IPS DF 6.9 (cell line): ENCODE data around the gene LRRC51.

Experiments
- DNase-seq: peaks from one replicate; pipeline ENCODE4 v3.0.0-alpha.2; 2013; ENCODE audit warnings: low read depth, low spot score
- H3K27ac ChIP-seq: one replicate; pipeline ENCODE4 v1.5.1; 2013; ENCODE audit warnings: low read length, control low read depth
- H3K27me3 ChIP-seq: 2 replicates; pipeline ENCODE4 v1.6.1; 2013; ENCODE audit warnings: mild to moderate bottlenecking, low read length; ENCODE audit not compliant: control insufficient read depth, insufficient read depth
- H3K36me3 ChIP-seq: 2 replicates; pipeline ENCODE4 v1.6.1; 2013; ENCODE audit warnings: low read length; ENCODE audit not compliant: control insufficient read depth, insufficient read depth
- H3K4me1 ChIP-seq: 2 replicates; pipeline ENCODE4 v1.6.1; 2013; ENCODE audit warnings: low read length; ENCODE audit not compliant: control insufficient read depth, insufficient read depth
- H3K4me3 ChIP-seq: 2 replicates; pipeline ENCODE4 v1.5.1; 2013; ENCODE audit warnings: mild to moderate bottlenecking, low read length
- H3K9me3 ChIP-seq: 2 replicates; pipeline ENCODE4 v1.6.1; 2013; ENCODE audit warnings: low read length, inconsistent platforms; ENCODE audit not compliant: control insufficient read depth, insufficient read depth
- WGBS: extraction: QIAGEN DNeasy Blood & Tissue Kit; methylation state at CpG from one replicate; pipeline ENCODE4 v1.1.7; 2013; ENCODE audit warnings: mixed read lengths, missing lambda C conversion rate; ENCODE audit not compliant: insufficient read length, insufficient coverage; 5-methylcytosine and 5-hydroxymethylcytosine counted together

LRRC51 gene

GRCh38 chr11:72105888-72106287 lies 25.2 kb downstream of the LRRC51 start, which contains the start of gene TOMT:
TSS of gene TOMT (plus strand) at chr11:72105924. CDS start at chr11:72105952, 28 bp downstream.
- no CpG with 5 or more reads among the region's 14 CpGs for WGBS

DNA sequence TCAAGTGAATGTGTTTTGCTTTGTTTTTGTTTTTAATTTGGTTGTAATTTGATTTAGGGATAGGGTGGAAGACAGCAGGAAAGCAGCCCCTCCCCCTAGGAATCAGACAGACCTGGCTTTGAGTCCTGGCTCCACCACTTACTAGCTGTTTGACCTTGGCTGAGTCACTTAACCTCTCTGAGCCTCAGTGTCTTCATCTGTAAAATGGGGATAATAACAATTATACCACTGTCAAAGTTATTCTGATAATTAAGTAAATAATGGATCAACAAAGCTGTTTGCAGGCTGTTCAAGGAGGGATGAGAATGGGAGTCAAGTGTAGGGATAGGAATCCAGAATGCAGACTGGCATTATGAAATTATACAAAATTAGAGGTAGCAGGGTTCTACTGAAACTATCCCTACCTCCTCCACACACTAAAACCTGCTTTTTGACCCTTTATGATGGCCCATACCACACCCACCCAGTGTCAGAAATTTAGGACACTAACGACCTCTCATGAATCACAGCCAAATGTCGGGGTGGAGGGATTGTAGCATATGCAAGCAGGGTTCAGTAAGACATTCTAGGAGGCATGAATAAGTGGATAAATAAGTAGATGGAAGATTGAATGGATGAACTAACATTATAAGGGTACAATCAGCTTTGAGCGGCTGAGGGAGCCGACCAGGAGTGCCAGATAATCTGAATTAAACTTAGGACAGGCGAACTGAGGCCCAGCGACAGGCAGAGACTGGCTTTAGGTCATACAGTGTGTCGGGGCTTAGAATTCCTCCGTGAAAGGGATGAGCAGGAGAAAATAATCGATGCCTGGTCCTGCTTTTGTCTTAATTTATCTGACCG lies 30.9 kb downstream of the LRRC51 start:
- no peak for DNase-seq
- H3K27ac ChIP-seq, result no peak overlapping the region
- H3K4me1 ChIP-seq, result peaks cover 3% of the 10 kb centered on the region; the same call in 1 of the 2 replicates
- no peaks in the 10 kb centered on the region for H3K36me3 ChIP-seq
- no peaks in the 10 kb centered on the region for H3K27me3 ChIP-seq
- H3K9me3 ChIP-seq, result no peaks in the 10 kb centered on the region
- WGBS, result no CpG with 5 or more reads among the region's 10 CpGs
- peak overlapping the region; percentile 40; the same call in 1 of the 2 replicates for H3K4me3 ChIP-seq

More at GRCh38 chr11:72105888-72106287, 25.2 kb downstream of the LRRC51 start, which contains the start of gene TOMT:
- no peaks in the 10 kb centered on the region for H3K36me3 ChIP-seq
- H3K27me3 ChIP-seq, result no peaks in the 10 kb centered on the region
- no peak for DNase-seq
- no peak within 1 kb of the TSS for H3K4me3 ChIP-seq
- no peak within 1 kb of the TSS for H3K27ac ChIP-seq
- no peaks in the 10 kb centered on the region for H3K9me3 ChIP-seq
- H3K4me1 ChIP-seq, result no peaks in the 10 kb centered on the region

DNA sequence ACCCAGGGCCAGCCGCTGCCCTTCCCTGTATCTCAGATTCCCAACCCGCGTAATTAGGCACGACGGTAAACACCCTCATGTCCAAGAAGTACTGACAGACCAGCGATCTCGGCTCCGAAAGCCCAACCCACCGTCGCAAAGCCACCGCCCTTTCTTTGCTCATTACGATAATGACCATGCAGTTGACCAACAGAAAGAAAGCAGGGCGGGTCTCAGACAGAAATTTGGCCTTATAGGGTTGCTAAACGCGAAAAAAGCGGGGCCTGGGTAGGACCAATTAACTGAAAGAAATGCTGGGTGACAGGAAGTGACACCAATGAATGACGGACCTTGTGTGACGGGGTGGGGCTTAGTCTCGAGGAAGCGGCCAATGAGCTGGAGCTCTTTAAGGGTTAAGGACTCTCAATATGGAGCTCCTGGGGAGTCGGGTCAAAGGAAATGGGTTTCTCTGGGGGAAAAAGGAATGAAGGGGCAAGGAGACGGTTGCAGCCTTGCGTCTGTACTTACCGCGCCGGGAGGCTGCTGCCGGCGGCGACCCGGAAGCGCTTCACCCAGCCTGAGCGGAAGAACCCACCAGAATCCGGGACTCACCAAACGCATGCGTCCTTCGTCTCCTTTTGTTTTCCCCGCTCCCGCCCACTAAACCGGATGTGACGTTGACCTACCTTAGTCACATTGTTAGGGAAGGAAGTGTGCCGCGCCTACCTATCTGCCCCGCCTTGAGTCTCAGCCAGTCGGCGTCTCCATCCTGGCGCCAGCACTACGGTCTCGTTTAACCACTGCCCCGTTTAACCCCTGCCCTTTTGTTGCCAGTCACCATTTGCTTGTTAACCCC lies 31.7 kb downstream of the LRRC51 start, which contains the start of gene ANAPC15:
TSS of gene ANAPC15 (minus strand) at position 553 of the 835 bp plus-strand sequence. CDS start 1,419 bp downstream, outside the sequence.
- no peak within 1 kb of the TSS for H3K27ac ChIP-seq
- H3K36me3 ChIP-seq, result no peaks in the 10 kb centered on the region
- H3K27me3 ChIP-seq, result no peaks in the 10 kb centered on the region
- peaks cover 3% of the 10 kb centered on the region; the same call in 1 of the 2 replicates for H3K4me1 ChIP-seq
- peak; percentile 97 for DNase-seq
- no peaks in the 10 kb centered on the region for H3K9me3 ChIP-seq
- no CpG with 5 or more reads among the region's 49 CpGs for WGBS
- H3K4me3 ChIP-seq, result peak within 1 kb of the TSS; percentile 93

DNA sequence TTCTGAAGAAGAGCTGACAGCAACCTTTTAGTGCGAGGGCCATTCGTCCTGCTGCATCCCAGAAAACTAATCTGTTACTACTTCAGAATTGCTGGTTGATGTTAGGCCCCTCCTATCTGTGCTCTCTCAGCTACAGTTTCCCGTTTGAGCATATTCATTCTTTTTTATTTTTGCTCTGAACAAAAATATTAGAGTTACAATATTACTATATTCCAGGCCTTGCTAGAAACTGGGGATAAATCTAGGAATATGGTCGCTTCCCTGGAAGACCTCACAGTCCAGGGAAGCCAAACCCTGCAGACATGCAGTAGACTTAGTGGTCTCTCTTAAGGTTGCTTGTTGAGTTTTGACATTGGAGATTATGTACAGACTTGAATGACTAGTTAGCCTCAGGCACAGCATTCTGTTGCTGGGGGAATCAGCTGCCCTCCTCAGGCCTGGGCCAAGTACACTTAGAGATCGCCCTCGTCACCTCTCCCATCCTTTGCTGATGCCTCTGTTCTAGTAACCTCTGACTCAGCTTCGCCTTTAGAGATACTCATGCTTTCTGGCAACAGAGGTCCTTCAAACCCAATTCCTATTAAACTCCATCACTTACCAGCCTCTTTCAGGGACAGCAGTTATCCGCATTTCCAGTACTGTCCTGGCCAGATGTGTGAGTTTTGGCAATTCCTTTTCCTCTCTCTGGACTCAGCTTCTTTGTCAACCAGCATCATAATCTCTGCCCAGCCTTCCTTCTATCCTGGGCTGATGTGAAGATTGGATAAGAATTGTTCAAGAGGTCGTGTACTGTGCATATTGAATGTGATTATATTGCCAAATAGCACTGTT lies 32.5 kb downstream of the LRRC51 start:
- Histone ChIP-seq H3K27ac (no peak overlapping the region), H3K36me3 (no peaks in the 10 kb centered on the region), H3K4me3 (peak overlapping the region; percentile 93; the same call in 1 of the 2 replicates), H3K4me1 (peaks cover 3% of the 10 kb centered on the region; the same call in 1 of the 2 replicates), H3K27me3 (no peaks in the 10 kb centered on the region), H3K9me3 (no peaks in the 10 kb centered on the region)
- no CpG with 5 or more reads among the region's 9 CpGs for WGBS
- DNase-seq, result no peak

- H3K9me3 ChIP-seq, result no peaks in the 10 kb centered on the region
- WGBS, result no CpG with 5 or more reads among the region's 1 CpG
- no peak for DNase-seq
- H3K4me1 ChIP-seq, result peaks cover 3% of the 10 kb centered on the region; the same call in 1 of the 2 replicates
- H3K4me3 ChIP-seq, result no peak overlapping the region
- no peaks in the 10 kb centered on the region for H3K27me3 ChIP-seq
- no peaks in the 10 kb centered on the region for H3K36me3 ChIP-seq
- no peak overlapping the region for H3K27ac ChIP-seq
These were observed 33.9 kb downstream of the LRRC51 start for GRCh38 chr11:72114570-72114969.

DNA sequence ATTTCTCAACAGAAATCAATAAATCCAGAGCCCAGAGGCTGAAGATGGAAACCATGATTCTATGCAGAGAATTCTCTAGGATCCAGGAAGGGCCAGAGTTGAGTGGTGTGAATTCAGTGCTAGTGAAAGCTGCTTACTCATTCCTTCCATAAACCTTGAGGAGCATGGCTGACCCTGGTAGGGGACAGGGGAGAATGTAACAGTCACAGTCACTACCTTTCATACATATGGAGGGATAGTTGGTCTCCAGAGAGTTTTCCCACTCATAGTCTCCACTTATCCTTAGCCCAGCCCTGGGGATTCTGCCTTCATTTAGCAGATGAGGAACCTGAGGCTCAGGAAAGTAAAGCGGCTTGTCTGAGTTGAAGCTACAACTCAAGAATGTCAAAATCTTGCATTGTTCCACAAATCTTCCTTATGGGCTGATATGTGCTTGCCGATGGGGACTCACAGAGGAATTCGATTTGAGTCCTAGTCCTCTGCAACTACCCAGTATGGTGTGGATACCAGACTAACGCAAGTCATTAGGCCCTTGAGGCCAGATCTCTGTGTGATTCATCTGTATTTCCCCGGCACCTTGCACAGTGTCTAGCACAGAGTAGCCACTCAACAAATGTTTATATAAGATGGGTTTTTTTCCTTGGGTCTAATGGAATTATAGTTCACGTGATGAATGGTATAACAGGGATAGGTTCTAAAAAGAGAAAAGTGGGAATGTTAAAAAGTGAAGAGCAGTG lies 35.5 kb downstream of the LRRC51 start:
- Histone ChIP-seq H3K4me1 (peaks cover 3% of the 10 kb centered on the region; the same call in 1 of the 2 replicates), H3K4me3 (no peak overlapping the region), H3K36me3 (no peaks in the 10 kb centered on the region), H3K27ac (no peak overlapping the region), H3K9me3 (no peaks in the 10 kb centered on the region), H3K27me3 (no peaks in the 10 kb centered on the region)
- no peak for DNase-seq
- WGBS, result 100% methylated on average over 1 of the region's 6 CpGs

DNA sequence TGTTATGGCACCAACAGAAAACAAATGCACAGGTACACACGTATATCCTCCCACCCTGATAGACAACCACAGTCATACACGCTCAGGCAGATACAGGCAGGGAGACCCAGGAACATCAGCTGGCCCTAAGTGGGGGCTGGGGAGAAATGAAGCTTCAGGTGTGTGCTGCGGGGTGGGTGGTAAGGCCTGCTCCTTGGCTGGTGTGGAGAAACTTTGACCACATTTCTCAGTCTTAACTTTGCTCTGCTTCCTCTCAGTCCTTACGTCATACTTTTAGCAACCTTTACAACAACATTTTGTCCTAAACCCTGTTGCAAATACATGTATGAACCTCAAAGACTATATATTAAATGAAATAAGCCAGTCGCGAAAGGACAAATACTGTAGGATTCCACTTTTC lies 38.5 kb downstream of the LRRC51 start:
- Histone ChIP-seq H3K9me3 (no peaks in the 10 kb centered on the region), H3K27ac (no peak overlapping the region), H3K4me1 (no peaks in the 10 kb centered on the region), H3K27me3 (no peaks in the 10 kb centered on the region), H3K4me3 (no peak overlapping the region), H3K36me3 (no peaks in the 10 kb centered on the region)
- DNase-seq, result no peak
- no CpG with 5 or more reads among the region's 6 CpGs for WGBS

DNA sequence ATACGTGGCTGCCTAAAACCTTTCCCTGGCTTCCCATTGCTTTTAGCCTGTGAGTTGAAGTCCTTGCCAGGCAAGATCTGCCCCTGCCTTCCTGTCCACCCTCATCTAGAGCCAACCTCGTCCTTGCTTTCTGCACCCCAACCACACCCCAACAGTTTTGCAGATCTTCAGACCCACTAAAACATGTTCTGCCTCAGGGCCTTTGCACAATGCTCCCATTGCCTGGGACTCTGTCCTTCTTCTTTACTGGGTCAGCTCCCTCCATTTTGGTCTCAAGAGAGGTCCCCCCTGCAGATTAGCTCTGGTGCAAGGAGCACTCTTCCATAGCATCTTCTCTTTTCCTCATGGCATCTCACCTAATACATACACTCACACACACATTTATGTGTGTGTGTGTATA lies 40.3 kb downstream of the LRRC51 start:
- H3K4me1 ChIP-seq, result no peaks in the 10 kb centered on the region
- H3K27me3 ChIP-seq, result no peaks in the 10 kb centered on the region
- 0 out of 2 replicates have a peak, but pooled peaks cover 3% of the 10 kb centered on the region for H3K9me3 ChIP-seq
- DNase-seq, result no peak
- no peaks in the 10 kb centered on the region for H3K36me3 ChIP-seq
- WGBS, result no CpG with 5 or more reads among the region's 2 CpGs
- no peak overlapping the region for H3K4me3 ChIP-seq
- H3K27ac ChIP-seq, result no peak overlapping the region

- DNase-seq, result no peak
These were observed 42.0 kb downstream of the LRRC51 start for GRCh38 chr11:72122607-72123006.

More at GRCh38 chr11:72122607-72123006, 42.0 kb downstream of the LRRC51 start:
- H3K36me3 ChIP-seq, result no peaks in the 10 kb centered on the region
- H3K27ac ChIP-seq, result no peak overlapping the region
- no peaks in the 10 kb centered on the region for H3K27me3 ChIP-seq
- no peaks in the 10 kb centered on the region for H3K4me1 ChIP-seq
- 0 out of 2 replicates have a peak, but pooled peaks cover 3% of the 10 kb centered on the region for H3K9me3 ChIP-seq
- H3K4me3 ChIP-seq, result no peak overlapping the region
- WGBS, result no CpG with 5 or more reads among the region's 1 CpG
